HCT116 (cell line): Measurements from ENCODE around the gene KNOP1. TPM values are rescaled to one million over a fixed set of nuclear protein-coding genes. Genes with fewer than 3 reads are reported as not detected.

Experiments used
- ATAC-seq: fragments of 200-7000 bp; cut with Tn5 transposase; 2 replicates; pipeline ENCODE4 v1.9.1; 2020; ENCODE audit warnings: mild to moderate bottlenecking, moderate library complexity
- BruUV-seq: library from RNA; stranded (reverse); fragments of 400-500 nt; replicated peaks from 2 replicates; lab custom pipeline; 2021; lab: Mats Ljungman, UMichigan
- CTCF ChIA-PET: fragments of 300-600 bp; sonication (Branson Sonifier 250); formaldehyde crosslinking; loops from one replicate; lab custom pipeline; 2021; ENCODE audit warnings: antibody characterized with exemption; lab: Charles Lee
- POLR2A ChIA-PET: fragments of 300-600, 350-600 bp; sonication (Branson Sonifier 250); formaldehyde crosslinking; loops from one replicate; lab custom pipeline; 2021; ENCODE audit warnings: antibody characterized with exemption; lab: Charles Lee
- RAD21 ChIA-PET, 2 experiments: fragments of 300-600 bp; sonication (Branson Sonifier 250); formaldehyde crosslinking; loops; one replicate each; lab custom pipeline; 2023; ENCODE audit warnings: low total read pairs in 2 of 2; ENCODE audit not compliant: uncharacterized antibody in 2 of 2, unreplicated experiment in 2 of 2, low non-redundant PET in 1 of 2; lab: Charles Lee
- DNase-seq: peaks from one replicate; pipeline ENCODE4 v3.0.0-alpha.2; 2010; ENCODE audit warnings: low read depth, low spot score
- H2AFZ ChIP-seq: fragments of 200-600 bp; shearing (Covaris generic), sonication (generic); 2 replicates; pipeline ENCODE4 v1.6.1; 2017; ENCODE audit warnings: low read depth, mixed run types, mixed read lengths, antibody characterized with exemption, low read length; ENCODE audit not compliant: poor library complexity, severe bottlenecking
- H3K27ac ChIP-seq: 2 replicates; pipeline ENCODE4 v1.5.1; 2012; ENCODE audit warnings: low read depth, low read length
- H3K27me3 ChIP-seq: fragments of 200-600 bp; sonication (generic); 2 replicates; pipeline ENCODE4 v1.6.1; 2016; ENCODE audit warnings: mixed run types, low read length, mixed read lengths; ENCODE audit not compliant: insufficient read depth
- H3K36me3 ChIP-seq, 2 experiments: fragments of 200-500 bp in 1 of 2; fragments of 200-600 bp in 1 of 2; sonication (Bioruptor generic) in 1 of 2; sonication (generic) in 1 of 2; 2 replicates each; pipeline versions ENCODE4 v1.5.1 to v1.6.1; 2014 to 2016; ENCODE audit warnings: low read length in 2 of 2, inconsistent platforms in 1 of 2, mixed read lengths in 1 of 2, mixed run types in 1 of 2; ENCODE audit not compliant: insufficient read depth in 2 of 2, control insufficient read depth in 1 of 2
- H3K4me1 ChIP-seq, 2 experiments: fragments of 200-600 bp in 1 of 2; sonication (generic) in 1 of 2; 2 replicates each; pipeline versions ENCODE4 v1.5.1 to v1.6.1; 2012 to 2017; ENCODE audit warnings: low read length in 2 of 2, inconsistent platforms in 1 of 2, mild to moderate bottlenecking in 1 of 2, mixed read lengths in 1 of 2, mixed run types in 1 of 2, moderate library complexity in 1 of 2; ENCODE audit not compliant: insufficient read depth in 2 of 2, control insufficient read depth in 1 of 2
- H3K4me2 ChIP-seq: fragments of 200-600 bp; sonication (generic); 2 replicates; pipeline ENCODE4 v1.6.1; 2017; ENCODE audit warnings: mixed run types, low read length, mixed read lengths
- H3K4me3 ChIP-seq, 2 experiments: fragments of 200-600 bp in 1 of 2; sonication (generic) in 1 of 2; replicated peaks in 1 of 2; 2 replicates each; pipeline ENCODE4 v1.5.1; 2011 to 2016; ENCODE audit warnings: low read length in 2 of 2, control low read depth in 1 of 2, low read depth in 1 of 2, mild to moderate bottlenecking in 1 of 2, mixed read lengths in 1 of 2, mixed run types in 1 of 2
- H3K79me2 ChIP-seq: fragments of 200-600 bp; sonication (generic); 2 replicates; pipeline ENCODE4 v1.6.1; 2017; ENCODE audit warnings: mild to moderate bottlenecking, mixed run types, low read length, moderate library complexity, mixed read lengths; ENCODE audit not compliant: insufficient read depth
- H3K9ac ChIP-seq: fragments of 200-600 bp; sonication (generic); 2 replicates; pipeline ENCODE4 v1.6.1; 2016; ENCODE audit warnings: low read length, mixed read lengths
- H3K9me2 ChIP-seq: fragments of 200-600 bp; sonication (generic), shearing (Covaris generic); 2 replicates; pipeline ENCODE4 v1.6.1; 2017; ENCODE audit warnings: mixed run types, mild to moderate bottlenecking, moderate library complexity; ENCODE audit not compliant: insufficient read depth
- H3K9me3 ChIP-seq, 2 experiments: fragments of 200-500 bp in 1 of 2; fragments of 200-600 bp in 1 of 2; sonication (Bioruptor generic) in 1 of 2; sonication (generic) in 1 of 2; 2 replicates each; pipeline ENCODE4 v1.6.1; 2014 to 2017; ENCODE audit warnings: low read length in 2 of 2, mixed read lengths in 2 of 2, inconsistent platforms in 1 of 2, low read depth in 1 of 2, mild to moderate bottlenecking in 1 of 2, mixed run types in 1 of 2, moderate library complexity in 1 of 2; ENCODE audit not compliant: control insufficient read depth in 1 of 2, insufficient read depth in 1 of 2
- H4K20me1 ChIP-seq: fragments of 200-600 bp; sonication (generic), shearing (Covaris generic); 2 replicates; pipeline ENCODE4 v1.6.1; 2017; ENCODE audit warnings: mixed run types, mild to moderate bottlenecking, moderate library complexity; ENCODE audit not compliant: insufficient read depth
- CBX3 ChIP-seq: IDR thresholded peaks from 2 replicates; pipeline ENCODE4 v1.6.1; 2012; ENCODE audit warnings: low read depth
- EGR1 ChIP-seq: IDR thresholded peaks from 2 replicates; pipeline ENCODE4 v1.6.1; 2012; ENCODE audit warnings: low read depth
- ELF1 ChIP-seq: IDR thresholded peaks from 2 replicates; pipeline ENCODE4 v1.6.1; 2012; ENCODE audit warnings: low read depth, borderline replicate concordance
- EZH2 ChIP-seq: fragments of 200-600 bp; sonication (generic); IDR thresholded peaks from 2 replicates; pipeline ENCODE4 v1.6.1; 2017; ENCODE audit warnings: antibody characterized with exemption, mixed run types
- FOSL1 ChIP-seq: IDR thresholded peaks from 2 replicates; pipeline ENCODE4 v1.6.1; 2012; ENCODE audit warnings: low read depth
- POLR2AphosphoS5 ChIP-seq: IDR thresholded peaks from 2 replicates; pipeline ENCODE4 v1.6.1; 2011; ENCODE audit warnings: mild to moderate bottlenecking, low read depth, low read length, moderate library complexity
- SP1 ChIP-seq: IDR thresholded peaks from 2 replicates; pipeline ENCODE4 v1.6.1; 2012; ENCODE audit warnings: low read depth
- TCF7L2 ChIP-seq: IDR thresholded peaks from 2 replicates; pipeline ENCODE4 v1.7.0; 2011; ENCODE audit warnings: borderline replicate concordance, inconsistent platforms; ENCODE audit not compliant: insufficient read depth, insufficient read length; ENCODE audit errors: extremely low read depth
- ZNF274 ChIP-seq: fragments of 200-500 bp; sonication (Bioruptor generic); IDR thresholded peaks from 2 replicates; pipeline ENCODE4 v1.6.1; 2014; ENCODE audit warnings: mild to moderate bottlenecking, low read depth, low read length, inconsistent platforms
- intact Hi-C: fragments of 100-400 bp; cut with micrococcal nuclease; formaldehyde crosslinking; loops from 2 replicates; pipeline ENCODE4 v1.10.0; 2022
- total RNA-seq: library from RNA; stranded (reverse); gene quantifications from one replicate; pipeline ENCODE4 v1.2.1, GENCODE V29; 2021; ENCODE audit not compliant: unreplicated experiment
- TF ChIP-seq, protein P1 (sequence below): IDR thresholded peaks from 2 replicates; pipeline ENCODE4 v1.6.1; 2012; ENCODE audit warnings: low read depth
- TF ChIP-seq, protein P2 (sequence below), 3 experiments: fragments of 200-600 bp in 1 of 3; sonication (generic) in 1 of 3; IDR thresholded peaks in 2 of 3; conservative IDR thresholded peaks in 1 of 3; 2 replicates each; pipeline ENCODE4 v1.5.1; 2012 to 2017; ENCODE audit warnings: low read depth in 2 of 3, low read length in 2 of 3, antibody characterized with exemption in 1 of 3, borderline replicate concordance in 1 of 3, control low read depth in 1 of 3, mild to moderate bottlenecking in 1 of 3, mixed read lengths in 1 of 3, mixed run types in 1 of 3, moderate library complexity in 1 of 3; ENCODE audit not compliant: insufficient read depth in 1 of 3

The KNOP1 gene
- total RNA-seq, 1 experiment from 2014 or later: 34.6 TPM

DNA sequence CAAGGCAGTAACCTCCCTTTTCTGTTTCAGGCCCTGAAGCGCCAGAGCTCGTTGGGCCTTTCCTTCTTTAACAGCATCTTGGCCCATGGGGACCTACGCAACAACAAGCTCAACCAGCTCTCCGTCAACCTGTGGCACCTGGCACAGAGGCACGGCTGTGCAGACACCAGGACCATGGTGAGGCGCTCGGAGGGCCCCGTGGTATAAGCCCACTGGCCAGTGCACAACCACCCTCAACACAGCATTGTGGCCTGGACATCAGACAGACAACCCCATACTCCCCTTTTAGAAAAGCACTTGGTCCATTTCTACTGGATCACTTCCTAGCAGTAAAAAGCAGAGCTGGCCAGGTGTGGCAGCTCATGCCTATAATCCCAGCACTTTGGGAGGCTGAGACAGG lies 18.6 kb downstream of the KNOP1 start:
- Histone ChIP-seq H3K27me3 (no peaks in the 10 kb centered on the region), H3K4me2 (no peak overlapping the region), H3K79me2 (peaks cover 15% of the 10 kb centered on the region; the same call in 1 of the 2 replicates), H4K20me1 (no peaks in the 10 kb centered on the region), H3K36me3 (peaks cover 18 to 25% of the 10 kb centered on the region in 2 experiments; a peak in 3 of 4 replicates), H3K9me2 (no peaks in the 10 kb centered on the region), H3K27ac (no peak overlapping the region), H3K9me3 (no peaks in the 10 kb centered on the region), H3K4me3 (no peak overlapping the region), H3K4me1 (peaks cover 12 to 20% of the 10 kb centered on the region in 2 experiments), H3K9ac (no peak overlapping the region), H2AFZ (no peak overlapping the region)
- no peak for DNase-seq
- TF ChIP-seq, protein P1, sequence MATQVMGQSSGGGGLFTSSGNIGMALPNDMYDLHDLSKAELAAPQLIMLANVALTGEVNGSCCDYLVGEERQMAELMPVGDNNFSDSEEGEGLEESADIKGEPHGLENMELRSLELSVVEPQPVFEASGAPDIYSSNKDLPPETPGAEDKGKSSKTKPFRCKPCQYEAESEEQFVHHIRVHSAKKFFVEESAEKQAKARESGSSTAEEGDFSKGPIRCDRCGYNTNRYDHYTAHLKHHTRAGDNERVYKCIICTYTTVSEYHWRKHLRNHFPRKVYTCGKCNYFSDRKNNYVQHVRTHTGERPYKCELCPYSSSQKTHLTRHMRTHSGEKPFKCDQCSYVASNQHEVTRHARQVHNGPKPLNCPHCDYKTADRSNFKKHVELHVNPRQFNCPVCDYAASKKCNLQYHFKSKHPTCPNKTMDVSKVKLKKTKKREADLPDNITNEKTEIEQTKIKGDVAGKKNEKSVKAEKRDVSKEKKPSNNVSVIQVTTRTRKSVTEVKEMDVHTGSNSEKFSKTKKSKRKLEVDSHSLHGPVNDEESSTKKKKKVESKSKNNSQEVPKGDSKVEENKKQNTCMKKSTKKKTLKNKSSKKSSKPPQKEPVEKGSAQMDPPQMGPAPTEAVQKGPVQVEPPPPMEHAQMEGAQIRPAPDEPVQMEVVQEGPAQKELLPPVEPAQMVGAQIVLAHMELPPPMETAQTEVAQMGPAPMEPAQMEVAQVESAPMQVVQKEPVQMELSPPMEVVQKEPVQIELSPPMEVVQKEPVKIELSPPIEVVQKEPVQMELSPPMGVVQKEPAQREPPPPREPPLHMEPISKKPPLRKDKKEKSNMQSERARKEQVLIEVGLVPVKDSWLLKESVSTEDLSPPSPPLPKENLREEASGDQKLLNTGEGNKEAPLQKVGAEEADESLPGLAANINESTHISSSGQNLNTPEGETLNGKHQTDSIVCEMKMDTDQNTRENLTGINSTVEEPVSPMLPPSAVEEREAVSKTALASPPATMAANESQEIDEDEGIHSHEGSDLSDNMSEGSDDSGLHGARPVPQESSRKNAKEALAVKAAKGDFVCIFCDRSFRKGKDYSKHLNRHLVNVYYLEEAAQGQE: no peak
- TF ChIP-seq EGR1: no peak
- no peak for TF ChIP-seq POLR2AphosphoS5
- no peak for TF ChIP-seq FOSL1
- no peak for TF ChIP-seq SP1
- TF ChIP-seq ZNF274: no peak
- TF ChIP-seq, protein P2, sequence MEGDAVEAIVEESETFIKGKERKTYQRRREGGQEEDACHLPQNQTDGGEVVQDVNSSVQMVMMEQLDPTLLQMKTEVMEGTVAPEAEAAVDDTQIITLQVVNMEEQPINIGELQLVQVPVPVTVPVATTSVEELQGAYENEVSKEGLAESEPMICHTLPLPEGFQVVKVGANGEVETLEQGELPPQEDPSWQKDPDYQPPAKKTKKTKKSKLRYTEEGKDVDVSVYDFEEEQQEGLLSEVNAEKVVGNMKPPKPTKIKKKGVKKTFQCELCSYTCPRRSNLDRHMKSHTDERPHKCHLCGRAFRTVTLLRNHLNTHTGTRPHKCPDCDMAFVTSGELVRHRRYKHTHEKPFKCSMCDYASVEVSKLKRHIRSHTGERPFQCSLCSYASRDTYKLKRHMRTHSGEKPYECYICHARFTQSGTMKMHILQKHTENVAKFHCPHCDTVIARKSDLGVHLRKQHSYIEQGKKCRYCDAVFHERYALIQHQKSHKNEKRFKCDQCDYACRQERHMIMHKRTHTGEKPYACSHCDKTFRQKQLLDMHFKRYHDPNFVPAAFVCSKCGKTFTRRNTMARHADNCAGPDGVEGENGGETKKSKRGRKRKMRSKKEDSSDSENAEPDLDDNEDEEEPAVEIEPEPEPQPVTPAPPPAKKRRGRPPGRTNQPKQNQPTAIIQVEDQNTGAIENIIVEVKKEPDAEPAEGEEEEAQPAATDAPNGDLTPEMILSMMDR (IDR thresholded peaks at IDR 0.05 in 2 of 3, conservative IDR thresholded peaks at IDR 0.05 in 1 of 3; ENCODE audit: borderline replicate concordance in 1 of 3, insufficient read depth in 1 of 3, low read depth in 2 of 3, low read length in 2 of 3): no peak
- no peak for TF ChIP-seq ELF1
- no peak for TF ChIP-seq EZH2
- TF ChIP-seq TCF7L2: no peak
- no peak for TF ChIP-seq CBX3
- ChIA-PET POLR2A (no interaction called here), RAD21 (no interaction called here), CTCF (interaction anchor here (1.2 to 1.3 kb wide), 2 partner anchors 19 to 115 kb away, joined by 3 to 4 read pairs; partner anchors contain the start of genes IQCK and KNOP1)
- intact Hi-C loops: no loop called here
- ATAC-seq: no peak
- no TSS peak for BruUV-seq
